T1000 (cell line): ENCODE results near the gene FAM25A.
"Not testable (repeated sequence)": the region's sequence is repeated elsewhere in the genome, so short reads cannot be mapped to it uniquely, and the experiment has no call there.

ENCODE experiments used
- DNase-seq: peaks from one replicate; lab custom pipeline; 2025; ENCODE audit warnings: mixed read lengths; lab: John Stamatoyannopoulos, UW

Gene FAM25A

GRCh38 chr10:87013528-87013927 is 6.6 kb upstream of the FAM25A start:
- not testable (repeated sequence) for DNase-seq

DNA sequence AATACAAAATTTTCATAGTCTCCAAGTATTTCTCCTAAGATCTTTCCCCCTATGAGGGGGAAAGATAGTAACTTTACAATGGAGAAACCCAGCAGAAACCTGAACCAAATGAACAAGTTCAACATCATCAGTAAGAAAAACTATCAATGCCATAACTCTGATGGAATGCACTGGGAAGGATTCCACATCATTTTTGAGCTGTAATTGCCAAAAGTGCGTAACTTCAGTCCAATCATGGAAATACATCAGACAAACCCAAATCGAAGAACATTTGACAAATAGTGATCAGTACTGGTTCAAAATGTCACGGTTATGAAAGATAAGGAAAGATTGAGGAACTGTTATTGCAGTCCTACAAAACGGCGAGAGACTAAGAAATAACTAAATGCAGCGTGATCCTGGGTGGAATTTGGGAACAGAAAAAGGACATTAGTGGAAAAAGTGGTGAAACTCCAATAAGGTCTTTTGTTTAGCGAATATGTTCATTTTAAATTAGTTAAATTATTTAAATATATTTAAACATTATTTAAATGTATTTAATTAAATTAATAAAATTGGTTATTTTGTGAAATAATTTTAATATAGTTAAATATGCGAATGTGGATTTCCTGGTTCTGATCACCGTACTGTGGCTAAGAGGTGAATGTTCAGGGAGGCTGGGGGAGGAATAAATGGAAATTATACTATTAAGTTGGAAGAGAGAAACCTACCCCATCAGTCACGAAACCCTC is 4.9 kb upstream of the FAM25A start:
- not testable (repeated sequence) for DNase-seq

DNA sequence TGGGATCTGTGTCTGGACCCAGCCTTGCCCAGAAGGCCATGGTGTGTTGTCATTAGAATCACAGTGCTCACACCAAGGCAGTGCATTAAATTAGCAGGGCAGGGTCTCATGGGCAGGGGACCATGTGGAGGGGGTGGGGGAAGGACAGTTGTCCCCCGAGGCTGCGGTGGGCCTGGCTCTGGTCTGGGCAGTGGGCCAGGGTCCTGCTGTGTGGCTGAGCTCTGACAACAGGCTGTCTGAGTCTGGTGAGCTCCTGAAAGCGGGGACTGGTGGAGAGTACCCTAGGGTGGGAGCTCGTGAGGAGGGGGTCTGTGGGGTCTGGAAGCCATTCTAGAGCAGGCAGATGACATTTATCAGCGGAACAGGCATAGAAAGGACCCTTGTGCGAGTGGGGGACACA is 2.0 kb upstream of the FAM25A start:
- DNase-seq, result not testable (repeated sequence)

DNA sequence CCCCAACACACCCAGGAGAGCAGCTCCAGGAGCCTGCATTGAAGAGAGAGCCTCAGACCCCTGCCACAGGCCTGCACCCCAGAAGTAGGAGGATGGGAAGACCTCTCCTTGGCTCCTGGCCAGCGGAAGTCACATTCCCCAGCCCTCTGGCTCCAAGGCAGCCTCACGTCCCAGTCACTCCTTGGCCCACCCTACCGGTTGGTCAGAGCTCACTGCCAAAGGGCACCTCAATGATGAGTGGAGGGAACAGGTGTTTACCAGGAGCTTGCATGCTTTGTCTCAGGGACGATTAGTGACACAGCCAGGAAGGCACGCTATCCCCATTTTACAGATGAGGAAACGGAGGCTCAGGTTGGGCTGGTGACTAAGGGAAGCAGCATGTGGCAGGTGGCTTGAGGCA is 1.0 kb upstream of the FAM25A start:
- DNase-seq, result not testable (repeated sequence)

DNA sequence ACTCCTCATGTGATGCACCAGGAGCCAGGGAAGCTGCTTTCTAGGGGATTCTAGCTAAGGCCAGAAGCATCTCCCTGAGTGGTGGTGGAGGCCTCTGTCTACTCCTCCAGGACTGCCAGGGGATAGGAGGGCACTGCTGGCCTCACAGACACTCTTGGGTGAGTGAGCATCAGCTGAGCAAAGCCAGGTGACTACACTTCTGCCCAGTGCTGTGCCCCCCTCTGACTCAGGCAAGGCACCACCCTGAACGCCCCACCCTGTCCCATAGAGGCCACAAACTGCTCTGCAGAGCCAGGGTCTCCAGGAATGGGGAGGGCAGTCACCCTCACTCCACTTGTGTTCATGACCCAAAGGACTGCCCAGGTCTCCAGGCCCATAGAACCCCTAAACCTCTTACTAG is 590 bp upstream of the FAM25A start:
- not testable (repeated sequence) for DNase-seq

DNA sequence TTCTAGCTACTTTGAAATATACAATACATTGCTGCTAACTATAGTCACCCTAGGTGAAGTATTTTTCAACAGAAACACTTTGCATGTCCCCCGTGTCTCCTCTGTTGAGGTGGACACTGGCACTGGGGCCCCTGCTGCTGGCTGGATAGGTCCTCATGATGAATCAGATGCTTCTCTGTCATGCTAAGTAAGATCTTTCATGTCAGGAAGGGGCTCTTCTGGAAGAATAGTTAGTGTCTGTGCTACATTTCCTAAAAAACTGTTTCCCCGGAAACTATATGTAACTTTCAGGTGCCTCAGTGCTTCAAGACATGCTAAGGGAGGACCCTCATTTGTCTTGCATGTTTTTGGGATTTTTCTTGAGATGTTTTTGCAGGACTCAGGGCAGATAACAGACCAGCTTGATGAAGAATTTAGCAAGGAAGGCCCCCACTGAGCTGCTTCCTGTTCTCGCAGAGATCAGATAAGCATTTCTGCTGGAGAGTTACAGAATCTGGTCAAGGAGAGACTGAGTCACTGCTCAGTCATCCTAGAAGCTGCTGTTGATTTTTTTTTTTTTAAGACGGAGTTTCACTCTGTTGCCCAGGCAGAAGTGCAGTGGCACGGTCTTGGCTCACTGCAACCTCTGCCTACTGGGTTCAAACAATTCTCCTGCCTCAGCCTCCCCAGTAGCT is 5.3 kb downstream of the FAM25A start:
- DNase-seq, result peak; percentile 28

DNA sequence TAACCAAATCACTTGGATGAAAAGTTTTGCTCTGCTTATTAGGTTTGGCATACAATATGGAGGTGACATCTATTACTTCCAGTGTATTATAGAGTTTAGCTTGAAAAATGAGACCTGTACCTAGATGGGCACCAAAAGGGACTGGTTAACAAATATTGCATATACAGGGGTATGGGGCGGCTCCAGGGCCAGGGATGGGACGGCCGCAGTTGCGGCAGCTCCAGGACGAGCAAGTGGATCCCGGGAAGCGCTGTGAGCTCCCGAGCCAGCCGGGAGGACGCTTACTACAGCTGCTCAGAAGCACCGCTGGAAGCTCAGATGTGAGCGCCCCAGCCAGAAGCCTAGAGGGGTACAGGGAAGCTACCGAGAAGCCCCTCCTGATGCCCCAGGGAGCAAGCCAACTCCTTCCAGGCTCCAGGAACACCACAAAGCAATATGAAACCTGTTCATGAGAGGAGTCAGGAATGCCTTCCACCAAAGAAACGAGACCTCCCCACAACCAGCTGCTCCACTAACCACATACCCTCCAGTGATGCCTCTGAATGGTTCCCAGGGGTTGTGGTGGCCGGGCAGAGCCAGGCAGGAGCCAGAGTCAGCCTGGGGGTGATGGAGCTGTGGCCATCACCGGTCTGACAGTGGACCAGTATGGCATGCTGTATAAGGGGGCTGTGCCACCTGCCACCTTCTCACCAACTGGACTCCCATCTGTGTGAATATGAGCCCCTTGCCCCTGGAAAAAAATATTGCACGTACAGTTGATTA is 6.8 kb downstream of the FAM25A start:
- DNase-seq, result not testable (repeated sequence)

GRCh38 chr10:87030419-87030818 is 10.3 kb downstream of the FAM25A start:
- DNase-seq, result not testable (repeated sequence)

DNA sequence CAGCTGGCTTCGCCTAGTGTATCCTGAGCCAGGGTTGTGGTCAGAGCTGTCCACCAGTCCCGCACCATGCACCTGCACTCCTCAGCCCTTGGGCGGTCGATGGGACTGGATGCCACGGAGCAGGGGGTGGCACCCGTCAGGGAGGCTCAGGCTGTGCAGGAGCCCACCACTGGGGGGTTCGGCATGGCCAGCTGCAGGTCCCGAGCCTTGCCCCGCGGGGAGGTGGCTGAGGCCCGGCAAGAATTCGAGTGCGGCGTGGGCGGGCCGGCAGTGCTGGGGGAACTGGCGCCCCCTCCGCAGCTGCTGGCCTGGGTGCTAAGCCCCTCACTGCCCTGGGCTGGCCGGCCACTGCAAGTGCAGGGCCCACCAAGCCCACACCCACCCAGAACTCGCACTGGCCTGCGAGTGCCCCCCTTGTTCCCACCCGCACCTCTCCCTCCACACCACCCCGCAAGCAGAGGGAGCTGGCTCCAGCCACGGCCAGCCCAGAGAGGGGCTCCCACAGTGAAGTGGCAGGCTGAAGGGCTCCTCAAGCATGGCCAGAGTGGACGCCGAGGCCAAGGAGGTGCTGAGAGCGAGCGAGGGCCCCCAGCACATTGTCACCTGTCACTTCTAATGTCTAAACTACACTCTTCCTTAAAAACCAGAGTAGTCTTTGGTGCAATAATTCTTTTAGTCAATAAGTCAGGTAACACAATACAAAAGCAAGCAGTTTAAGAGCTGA is 11.0 kb downstream of the FAM25A start:
- DNase-seq, result no peak

DNA sequence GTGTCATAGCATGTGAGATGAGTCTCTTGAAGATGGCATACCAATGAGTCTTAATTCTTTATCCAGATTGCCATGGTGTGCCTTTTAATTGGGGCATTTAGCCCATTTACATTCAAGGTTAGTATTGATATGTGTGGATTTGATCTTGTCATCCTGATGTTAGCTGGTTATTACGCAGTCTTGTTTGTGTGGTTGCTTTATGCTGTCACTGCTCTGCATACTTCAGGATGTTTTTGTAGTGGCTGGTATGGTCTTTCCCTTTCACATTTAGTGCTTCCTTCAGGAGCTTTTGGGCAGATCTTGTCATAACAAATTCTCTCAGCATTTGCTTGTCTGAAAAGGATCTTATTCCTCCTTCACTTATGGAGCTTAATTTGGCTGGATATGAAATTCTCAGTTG is 16.5 kb downstream of the FAM25A start:
- no peak for DNase-seq

- no peak for DNase-seq
These were observed 18.2 kb downstream of the FAM25A start for GRCh38 chr10:87038286-87038717.

DNA sequence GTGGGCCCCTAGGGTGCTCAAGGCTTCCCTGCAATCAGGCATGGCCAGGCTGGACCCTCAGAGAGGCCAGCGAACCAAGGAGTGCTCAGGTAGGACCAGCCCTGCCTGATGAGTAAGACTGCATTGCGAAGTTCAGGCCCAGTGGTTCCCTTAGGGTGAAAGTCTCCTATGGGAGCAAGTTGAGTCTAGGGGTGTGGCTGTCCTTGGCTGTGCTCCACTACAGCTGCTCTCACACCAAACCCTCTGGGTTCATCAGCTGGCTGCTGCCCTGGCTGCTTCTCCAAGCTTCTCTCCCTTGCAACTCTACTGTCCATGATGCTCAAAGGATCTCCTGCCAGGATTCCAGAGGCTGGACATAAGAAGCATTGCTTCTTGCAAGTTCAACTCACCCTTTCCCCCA is 18.7 kb downstream of the FAM25A start:
- DNase-seq, result no peak

DNA sequence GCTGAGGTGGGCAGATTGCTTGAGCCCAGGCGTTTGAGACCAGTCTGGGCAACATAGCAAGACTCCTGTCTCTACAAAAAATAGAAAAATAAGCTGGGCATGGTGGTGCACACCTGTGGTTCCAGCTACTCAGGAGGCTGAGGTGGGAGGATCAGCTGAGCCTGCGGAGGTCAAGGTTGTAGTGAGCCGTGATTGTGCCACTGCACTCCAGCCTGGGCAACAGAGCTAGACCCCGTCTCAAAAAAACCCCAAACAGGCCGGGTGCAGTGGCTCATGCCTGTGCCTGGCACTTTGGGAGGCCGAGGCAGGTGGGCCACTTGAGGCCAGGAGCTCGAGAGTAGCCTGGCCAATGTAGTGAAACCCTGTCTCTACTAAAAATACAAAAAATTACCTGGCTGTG is 23.5 kb downstream of the FAM25A start:
- DNase-seq, result not testable (repeated sequence)

- DNase-seq, result no peak
These were observed 25.4 kb downstream of the FAM25A start for GRCh38 chr10:87045434-87045938.

- DNase-seq, result no peak
These were observed 33.0 kb downstream of the FAM25A start for GRCh38 chr10:87053111-87053510.

GRCh38 chr10:87053577-87054181 is 33.6 kb downstream of the FAM25A start:
- DNase-seq, result no peak

- no peak for DNase-seq
These were observed 34.5 kb downstream of the FAM25A start for GRCh38 chr10:87054373-87055295.

DNA sequence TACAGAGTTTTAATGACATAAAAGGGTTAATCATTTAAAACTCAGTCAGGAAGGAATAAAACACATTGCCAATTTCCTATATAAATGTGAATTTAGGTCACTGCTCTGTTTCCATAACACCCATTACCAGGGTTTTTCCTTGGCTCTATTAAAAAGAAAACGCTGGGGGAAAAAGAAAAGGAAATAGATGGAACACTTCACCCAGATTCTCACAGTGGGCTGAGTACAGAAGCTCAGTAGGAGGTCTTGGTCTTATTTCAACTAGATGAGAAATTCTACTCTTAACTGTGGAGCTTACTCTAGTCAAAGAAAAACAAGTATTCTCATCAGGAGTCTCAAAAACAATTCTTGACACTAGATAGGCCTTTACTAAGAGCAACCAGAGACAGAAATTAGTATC is 38.1 kb downstream of the FAM25A start:
- no peak for DNase-seq

GRCh38 chr10:87059401-87059800 is 39.3 kb downstream of the FAM25A start:
- no peak for DNase-seq

- no peak for DNase-seq
These were observed 40.3 kb downstream of the FAM25A start for GRCh38 chr10:87060280-87060928.
